PC-9 (cell line): ENCODE measurements around the gene AHI1.

Source experiments
- EZH2 ChIP-seq: fragments of 200-600 bp; sonication (generic); IDR thresholded peaks from 2 replicates; pipeline ENCODE4 v1.8.0; 2017; ENCODE audit warnings: antibody characterized with exemption, low read depth
- TF ChIP-seq, protein P1 (sequence below): fragments of 200-600 bp; sonication (generic); conservative IDR thresholded peaks from 2 replicates; pipeline ENCODE4 v1.6.1; 2017; ENCODE audit warnings: mixed run types, antibody characterized with exemption, mild to moderate bottlenecking, moderate library complexity

DNA sequence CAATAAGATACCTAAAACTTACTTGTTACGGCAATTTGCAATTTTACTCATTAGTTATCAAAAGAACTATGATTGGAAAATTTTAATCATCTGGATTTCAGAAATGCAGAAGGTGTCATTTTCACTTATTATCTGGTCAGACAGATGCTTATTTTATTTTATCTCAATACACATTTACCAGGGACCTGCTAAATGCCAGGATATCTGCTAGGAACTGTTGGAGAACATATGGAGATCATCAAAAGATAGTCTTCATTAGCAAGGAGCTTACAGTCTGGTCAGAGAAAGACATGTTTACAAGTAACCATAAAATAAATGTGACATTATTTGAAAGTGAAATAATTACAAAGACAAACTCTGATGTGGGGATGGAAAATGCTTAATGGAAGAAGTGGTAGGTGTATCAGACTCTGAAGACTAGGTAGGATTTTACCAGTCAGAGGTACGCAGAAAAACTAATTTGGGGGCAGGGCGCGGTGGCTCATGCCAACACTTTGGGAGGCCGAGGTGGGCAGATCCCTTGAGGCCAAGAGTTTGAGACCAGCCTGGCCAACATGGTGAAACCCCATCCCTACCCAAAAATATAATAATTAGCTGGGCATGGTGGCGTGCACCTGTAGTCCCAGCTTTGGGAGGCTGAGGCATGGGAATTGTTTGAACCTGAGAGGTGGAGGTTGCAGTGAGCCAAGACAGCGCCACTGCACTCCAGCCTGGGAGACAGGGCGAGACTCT is 178.6 kb downstream of the AHI1 start:
- TF ChIP-seq, protein P1, sequence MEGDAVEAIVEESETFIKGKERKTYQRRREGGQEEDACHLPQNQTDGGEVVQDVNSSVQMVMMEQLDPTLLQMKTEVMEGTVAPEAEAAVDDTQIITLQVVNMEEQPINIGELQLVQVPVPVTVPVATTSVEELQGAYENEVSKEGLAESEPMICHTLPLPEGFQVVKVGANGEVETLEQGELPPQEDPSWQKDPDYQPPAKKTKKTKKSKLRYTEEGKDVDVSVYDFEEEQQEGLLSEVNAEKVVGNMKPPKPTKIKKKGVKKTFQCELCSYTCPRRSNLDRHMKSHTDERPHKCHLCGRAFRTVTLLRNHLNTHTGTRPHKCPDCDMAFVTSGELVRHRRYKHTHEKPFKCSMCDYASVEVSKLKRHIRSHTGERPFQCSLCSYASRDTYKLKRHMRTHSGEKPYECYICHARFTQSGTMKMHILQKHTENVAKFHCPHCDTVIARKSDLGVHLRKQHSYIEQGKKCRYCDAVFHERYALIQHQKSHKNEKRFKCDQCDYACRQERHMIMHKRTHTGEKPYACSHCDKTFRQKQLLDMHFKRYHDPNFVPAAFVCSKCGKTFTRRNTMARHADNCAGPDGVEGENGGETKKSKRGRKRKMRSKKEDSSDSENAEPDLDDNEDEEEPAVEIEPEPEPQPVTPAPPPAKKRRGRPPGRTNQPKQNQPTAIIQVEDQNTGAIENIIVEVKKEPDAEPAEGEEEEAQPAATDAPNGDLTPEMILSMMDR = no peak
- TF ChIP-seq EZH2 = no peak
